WTC11 (cell line): ENCODE data around the gene EIF2AK3. TPM values are rescaled to one million over a fixed set of nuclear protein-coding genes. Genes with fewer than 3 reads are reported as not detected.

Experiments used
- ATAC-seq: fragments of 200-7000 bp; cut with Tn5 transposase; 2 replicates; pipeline ENCODE4 v1.10.0; 2021; ENCODE audit warnings: mild to moderate bottlenecking, moderate library complexity
- CTCF ChIA-PET: fragments of 300-600 bp; sonication (Branson Sonifier 250); formaldehyde crosslinking; loops from one replicate; lab custom pipeline; 2021; ENCODE audit warnings: antibody characterized with exemption; lab: Charles Lee
- POLR2A ChIA-PET: fragments of 350-600 bp; sonication (Branson Sonifier 250); formaldehyde crosslinking; loops from one replicate; lab custom pipeline; 2021; ENCODE audit warnings: antibody characterized with exemption; lab: Charles Lee
- DNase-seq: peaks from one replicate; pipeline ENCODE4 v3.0.0; 2021; ENCODE audit warnings: low spot score
- H3K27ac Mint-ChIP-seq: 2 replicates; pipeline ENCODE4 v1.8.0; 2021; ENCODE audit warnings: mixed read lengths
- H3K27me3 Mint-ChIP-seq: 2 replicates; pipeline ENCODE4 v1.8.0; 2021; ENCODE audit warnings: low read depth, mild to moderate bottlenecking, moderate library complexity, mixed read lengths
- H3K36me3 Mint-ChIP-seq: 2 replicates; pipeline ENCODE4 v1.8.0; 2021; ENCODE audit warnings: mixed read lengths
- H3K4me1 Mint-ChIP-seq: 2 replicates; pipeline ENCODE4 v1.8.0; 2022; ENCODE audit warnings: mixed read lengths
- H3K4me3 Mint-ChIP-seq: 2 replicates; pipeline ENCODE4 v1.8.0; 2021; ENCODE audit warnings: mild to moderate bottlenecking, moderate library complexity, mixed read lengths
- H3K9me3 Mint-ChIP-seq: 2 replicates; pipeline ENCODE4 v1.8.0; 2021; ENCODE audit warnings: mixed read lengths
- ATF1 ChIP-seq: sonication (generic); formaldehyde crosslinking; IDR thresholded peaks from 2 replicates; pipeline ENCODE4 v1.8.1; 2023; ENCODE audit warnings: mild to moderate bottlenecking, moderate library complexity, missing genetic modification reagents
- EMX1 ChIP-seq: fragments of 250-450 bp; sonication (Bioruptor Pico); IDR thresholded peaks from 2 replicates; pipeline ENCODE4 v1.8.0; 2021; ENCODE audit warnings: mild to moderate bottlenecking
- FOXJ3 ChIP-seq: sonication (generic); formaldehyde crosslinking; IDR thresholded peaks from 2 replicates; pipeline ENCODE4 v1.9.0; 2021; ENCODE audit warnings: missing genetic modification reagents, mild to moderate bottlenecking, borderline replicate concordance
- NFATC4 ChIP-seq: fragments of 250-450 bp; sonication (Bioruptor Pico); IDR thresholded peaks from 2 replicates; pipeline ENCODE4 v1.9.0; 2021; ENCODE audit warnings: mild to moderate bottlenecking
- NFYB ChIP-seq: sonication (generic); formaldehyde crosslinking; conservative IDR thresholded peaks from 2 replicates; pipeline ENCODE4 v1.8.0; 2022; ENCODE audit warnings: low read depth, missing genetic modification reagents
- NR1H2 ChIP-seq: sonication (generic); formaldehyde crosslinking; IDR thresholded peaks from 2 replicates; pipeline ENCODE4 v1.9.0; 2021; ENCODE audit warnings: mild to moderate bottlenecking, moderate library complexity, missing genetic modification reagents
- NR3C1 ChIP-seq: sonication (generic); formaldehyde crosslinking; conservative IDR thresholded peaks from 2 replicates; pipeline ENCODE4 v1.8.1; 2023; ENCODE audit warnings: low read depth, mild to moderate bottlenecking, missing genetic modification reagents
- ZNF232 ChIP-seq: sonication (generic); formaldehyde crosslinking; IDR thresholded peaks from 2 replicates; pipeline ENCODE4 v1.8.0; 2022; ENCODE audit warnings: mild to moderate bottlenecking, missing genetic modification reagents
- ZNF671 ChIP-seq: fragments of 250-450 bp; sonication (Bioruptor Pico); IDR thresholded peaks from 2 replicates; pipeline ENCODE4 v1.8.0; 2021; ENCODE audit warnings: mild to moderate bottlenecking
- total RNA-seq: library from RNA; stranded (reverse); gene quantifications from 3 replicates; pipeline ENCODE4 v1.2.3, GENCODE V29; 2021
- TF ChIP-seq, protein P1 (sequence below): sonication (generic); formaldehyde crosslinking; conservative IDR thresholded peaks from 2 replicates; pipeline ENCODE4 v1.8.1; 2023; ENCODE audit warnings: mild to moderate bottlenecking, low read depth, missing genetic modification reagents, moderate library complexity
- TF ChIP-seq, protein P2 (sequence below): sonication (generic); formaldehyde crosslinking; IDR thresholded peaks from 2 replicates; pipeline ENCODE4 v1.8.1; 2023; ENCODE audit warnings: mild to moderate bottlenecking, missing genetic modification reagents, moderate library complexity
- TF ChIP-seq, protein P3 (sequence below): sonication (generic); formaldehyde crosslinking; IDR thresholded peaks from 2 replicates; pipeline ENCODE4 v1.8.0; 2023; ENCODE audit warnings: mild to moderate bottlenecking, missing genetic modification reagents
- TF ChIP-seq, protein P4 (sequence below): sonication (generic); formaldehyde crosslinking; IDR thresholded peaks from 2 replicates; pipeline ENCODE4 v1.8.1; 2022; ENCODE audit warnings: low read depth, missing genetic modification reagents, borderline replicate concordance
- TF ChIP-seq, protein P5 (sequence below): sonication (generic); formaldehyde crosslinking; IDR thresholded peaks from 2 replicates; pipeline ENCODE4 v1.8.0; 2022; ENCODE audit warnings: missing genetic modification reagents

The EIF2AK3 gene
- total RNA-seq, 1 experiment from 2014 or later, result 20.8 TPM

DNA sequence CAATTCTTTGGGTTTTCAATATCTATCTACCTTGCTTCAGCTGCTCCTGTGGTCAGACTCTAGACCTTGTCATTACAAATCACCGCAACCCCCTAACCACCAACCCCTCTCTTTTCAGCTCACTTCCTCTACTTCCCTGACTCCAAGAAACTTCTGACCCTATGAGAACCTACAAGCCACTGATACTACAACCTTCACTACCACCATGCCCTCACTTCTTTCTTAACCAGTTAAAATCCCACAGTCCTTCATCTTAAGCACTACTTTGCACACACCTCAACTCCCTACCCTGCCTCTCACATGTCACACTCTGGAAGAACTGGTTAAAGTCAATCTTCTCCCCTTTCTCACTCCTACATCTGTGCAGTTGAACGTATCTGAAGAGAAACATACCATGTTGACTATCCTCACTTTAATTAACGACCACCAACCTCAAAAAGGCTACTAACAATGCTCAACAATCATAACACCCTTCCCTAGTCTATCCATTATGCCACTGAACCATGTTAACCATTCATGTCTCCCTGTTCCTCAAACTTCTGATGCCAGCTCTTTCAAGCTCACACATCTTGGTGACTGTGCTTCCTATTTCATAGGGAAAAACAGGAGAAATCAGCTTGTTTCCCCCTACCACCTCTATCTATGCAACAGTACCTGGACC is 12.6 kb downstream of the EIF2AK3 start:
- ChIA-PET POLR2A (no interaction called here), CTCF (no interaction called here)
- Mint-ChIP-seq H3K4me3 (no peak overlapping the region), H3K27me3 (no peaks in the 10 kb centered on the region), H3K27ac (no peak overlapping the region), H3K4me1 (no peaks in the 10 kb centered on the region), H3K36me3 (no peaks in the 10 kb centered on the region)
- TF ChIP-seq NR3C1 (CRISPR knock-in tag) (no peak), NFYB (CRISPR knock-in tag) (no peak), ATF1 (CRISPR knock-in tag) (no peak), ZNF232 (CRISPR knock-in tag) (no peak), FOXJ3 (no peak), EMX1 (no peak)
- TF ChIP-seq, protein P1, sequence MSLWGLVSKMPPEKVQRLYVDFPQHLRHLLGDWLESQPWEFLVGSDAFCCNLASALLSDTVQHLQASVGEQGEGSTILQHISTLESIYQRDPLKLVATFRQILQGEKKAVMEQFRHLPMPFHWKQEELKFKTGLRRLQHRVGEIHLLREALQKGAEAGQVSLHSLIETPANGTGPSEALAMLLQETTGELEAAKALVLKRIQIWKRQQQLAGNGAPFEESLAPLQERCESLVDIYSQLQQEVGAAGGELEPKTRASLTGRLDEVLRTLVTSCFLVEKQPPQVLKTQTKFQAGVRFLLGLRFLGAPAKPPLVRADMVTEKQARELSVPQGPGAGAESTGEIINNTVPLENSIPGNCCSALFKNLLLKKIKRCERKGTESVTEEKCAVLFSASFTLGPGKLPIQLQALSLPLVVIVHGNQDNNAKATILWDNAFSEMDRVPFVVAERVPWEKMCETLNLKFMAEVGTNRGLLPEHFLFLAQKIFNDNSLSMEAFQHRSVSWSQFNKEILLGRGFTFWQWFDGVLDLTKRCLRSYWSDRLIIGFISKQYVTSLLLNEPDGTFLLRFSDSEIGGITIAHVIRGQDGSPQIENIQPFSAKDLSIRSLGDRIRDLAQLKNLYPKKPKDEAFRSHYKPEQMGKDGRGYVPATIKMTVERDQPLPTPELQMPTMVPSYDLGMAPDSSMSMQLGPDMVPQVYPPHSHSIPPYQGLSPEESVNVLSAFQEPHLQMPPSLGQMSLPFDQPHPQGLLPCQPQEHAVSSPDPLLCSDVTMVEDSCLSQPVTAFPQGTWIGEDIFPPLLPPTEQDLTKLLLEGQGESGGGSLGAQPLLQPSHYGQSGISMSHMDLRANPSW, result no peak
- TF ChIP-seq, protein P2, sequence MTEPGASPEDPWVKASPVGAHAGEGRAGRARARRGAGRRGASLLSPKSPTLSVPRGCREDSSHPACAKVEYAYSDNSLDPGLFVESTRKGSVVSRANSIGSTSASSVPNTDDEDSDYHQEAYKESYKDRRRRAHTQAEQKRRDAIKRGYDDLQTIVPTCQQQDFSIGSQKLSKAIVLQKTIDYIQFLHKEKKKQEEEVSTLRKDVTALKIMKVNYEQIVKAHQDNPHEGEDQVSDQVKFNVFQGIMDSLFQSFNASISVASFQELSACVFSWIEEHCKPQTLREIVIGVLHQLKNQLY, result no peak
- TF ChIP-seq, protein P3, sequence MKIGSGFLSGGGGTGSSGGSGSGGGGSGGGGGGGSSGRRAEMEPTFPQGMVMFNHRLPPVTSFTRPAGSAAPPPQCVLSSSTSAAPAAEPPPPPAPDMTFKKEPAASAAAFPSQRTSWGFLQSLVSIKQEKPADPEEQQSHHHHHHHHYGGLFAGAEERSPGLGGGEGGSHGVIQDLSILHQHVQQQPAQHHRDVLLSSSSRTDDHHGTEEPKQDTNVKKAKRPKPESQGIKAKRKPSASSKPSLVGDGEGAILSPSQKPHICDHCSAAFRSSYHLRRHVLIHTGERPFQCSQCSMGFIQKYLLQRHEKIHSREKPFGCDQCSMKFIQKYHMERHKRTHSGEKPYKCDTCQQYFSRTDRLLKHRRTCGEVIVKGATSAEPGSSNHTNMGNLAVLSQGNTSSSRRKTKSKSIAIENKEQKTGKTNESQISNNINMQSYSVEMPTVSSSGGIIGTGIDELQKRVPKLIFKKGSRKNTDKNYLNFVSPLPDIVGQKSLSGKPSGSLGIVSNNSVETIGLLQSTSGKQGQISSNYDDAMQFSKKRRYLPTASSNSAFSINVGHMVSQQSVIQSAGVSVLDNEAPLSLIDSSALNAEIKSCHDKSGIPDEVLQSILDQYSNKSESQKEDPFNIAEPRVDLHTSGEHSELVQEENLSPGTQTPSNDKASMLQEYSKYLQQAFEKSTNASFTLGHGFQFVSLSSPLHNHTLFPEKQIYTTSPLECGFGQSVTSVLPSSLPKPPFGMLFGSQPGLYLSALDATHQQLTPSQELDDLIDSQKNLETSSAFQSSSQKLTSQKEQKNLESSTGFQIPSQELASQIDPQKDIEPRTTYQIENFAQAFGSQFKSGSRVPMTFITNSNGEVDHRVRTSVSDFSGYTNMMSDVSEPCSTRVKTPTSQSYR (CRISPR knock-in tag), result no peak
- TF ChIP-seq, all 79 proteins: peak for 0
- DNase-seq (no peak), ATAC-seq (no peak)
- no peaks in the 10 kb centered on the region for H3K9me3 Mint-ChIP-seq

DNA sequence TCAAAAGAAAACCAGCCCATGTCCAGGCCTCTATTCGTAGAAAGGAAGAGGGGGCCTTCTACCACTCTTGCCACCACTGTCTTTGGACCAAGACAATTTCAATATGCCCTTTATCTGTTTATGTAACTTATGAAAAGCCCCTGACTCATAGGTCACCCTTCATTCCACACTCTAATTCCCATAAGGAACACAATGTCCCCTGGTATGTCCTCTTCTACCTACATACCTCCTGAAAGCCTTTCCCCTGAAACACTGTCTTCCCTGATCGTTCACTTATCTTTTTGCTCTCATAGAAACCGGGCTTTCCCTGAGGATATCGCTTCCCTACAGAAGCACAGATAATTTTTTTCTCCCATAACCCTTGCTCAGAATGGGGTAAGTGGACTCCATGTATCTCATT is 13.3 kb downstream of the EIF2AK3 start:
- TF ChIP-seq NR1H2 (CRISPR knock-in tag), result no peak
- no peak for TF ChIP-seq NFATC4 (CRISPR knock-in tag)
- TF ChIP-seq, protein P4, sequence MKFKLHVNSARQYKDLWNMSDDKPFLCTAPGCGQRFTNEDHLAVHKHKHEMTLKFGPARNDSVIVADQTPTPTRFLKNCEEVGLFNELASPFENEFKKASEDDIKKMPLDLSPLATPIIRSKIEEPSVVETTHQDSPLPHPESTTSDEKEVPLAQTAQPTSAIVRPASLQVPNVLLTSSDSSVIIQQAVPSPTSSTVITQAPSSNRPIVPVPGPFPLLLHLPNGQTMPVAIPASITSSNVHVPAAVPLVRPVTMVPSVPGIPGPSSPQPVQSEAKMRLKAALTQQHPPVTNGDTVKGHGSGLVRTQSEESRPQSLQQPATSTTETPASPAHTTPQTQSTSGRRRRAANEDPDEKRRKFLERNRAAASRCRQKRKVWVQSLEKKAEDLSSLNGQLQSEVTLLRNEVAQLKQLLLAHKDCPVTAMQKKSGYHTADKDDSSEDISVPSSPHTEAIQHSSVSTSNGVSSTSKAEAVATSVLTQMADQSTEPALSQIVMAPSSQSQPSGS, result no peak
- TF ChIP-seq ZNF671 (CRISPR knock-in tag), result no peak
- TF ChIP-seq, protein P5, sequence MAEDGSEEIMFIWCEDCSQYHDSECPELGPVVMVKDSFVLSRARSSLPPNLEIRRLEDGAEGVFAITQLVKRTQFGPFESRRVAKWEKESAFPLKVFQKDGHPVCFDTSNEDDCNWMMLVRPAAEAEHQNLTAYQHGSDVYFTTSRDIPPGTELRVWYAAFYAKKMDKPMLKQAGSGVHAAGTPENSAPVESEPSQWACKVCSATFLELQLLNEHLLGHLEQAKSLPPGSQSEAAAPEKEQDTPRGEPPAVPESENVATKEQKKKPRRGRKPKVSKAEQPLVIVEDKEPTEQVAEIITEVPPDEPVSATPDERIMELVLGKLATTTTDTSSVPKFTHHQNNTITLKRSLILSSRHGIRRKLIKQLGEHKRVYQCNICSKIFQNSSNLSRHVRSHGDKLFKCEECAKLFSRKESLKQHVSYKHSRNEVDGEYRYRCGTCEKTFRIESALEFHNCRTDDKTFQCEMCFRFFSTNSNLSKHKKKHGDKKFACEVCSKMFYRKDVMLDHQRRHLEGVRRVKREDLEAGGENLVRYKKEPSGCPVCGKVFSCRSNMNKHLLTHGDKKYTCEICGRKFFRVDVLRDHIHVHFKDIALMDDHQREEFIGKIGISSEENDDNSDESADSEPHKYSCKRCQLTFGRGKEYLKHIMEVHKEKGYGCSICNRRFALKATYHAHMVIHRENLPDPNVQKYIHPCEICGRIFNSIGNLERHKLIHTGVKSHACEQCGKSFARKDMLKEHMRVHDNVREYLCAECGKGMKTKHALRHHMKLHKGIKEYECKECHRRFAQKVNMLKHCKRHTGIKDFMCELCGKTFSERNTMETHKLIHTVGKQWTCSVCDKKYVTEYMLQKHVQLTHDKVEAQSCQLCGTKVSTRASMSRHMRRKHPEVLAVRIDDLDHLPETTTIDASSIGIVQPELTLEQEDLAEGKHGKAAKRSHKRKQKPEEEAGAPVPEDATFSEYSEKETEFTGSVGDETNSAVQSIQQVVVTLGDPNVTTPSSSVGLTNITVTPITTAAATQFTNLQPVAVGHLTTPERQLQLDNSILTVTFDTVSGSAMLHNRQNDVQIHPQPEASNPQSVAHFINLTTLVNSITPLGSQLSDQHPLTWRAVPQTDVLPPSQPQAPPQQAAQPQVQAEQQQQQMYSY (CRISPR knock-in tag), result no peak
- Mint-ChIP-seq H3K27me3 (no peaks in the 10 kb centered on the region), H3K9me3 (no peaks in the 10 kb centered on the region), H3K27ac (no peak overlapping the region), H3K36me3 (no peaks in the 10 kb centered on the region), H3K4me3 (no peak overlapping the region), H3K4me1 (no peaks in the 10 kb centered on the region)
- ChIA-PET POLR2A (no interaction called here), CTCF (no interaction called here)
- ATAC-seq (no peak), DNase-seq (no peak)
